D341Med (cell line): ENCODE data around the gene ZNF648.
A peak's percentile ranks its signal among the peaks of the same experiment; 100 is the strongest.
"Not testable (repeated sequence)": the region's sequence is repeated elsewhere in the genome, so short reads cannot be mapped to it uniquely, and the experiment has no call there.

Source experiments
- DNase-seq: peaks from one replicate; pipeline ENCODE4 v3.0.0; 2012; ENCODE audit warnings: low spot score

Gene ZNF648, protein sequence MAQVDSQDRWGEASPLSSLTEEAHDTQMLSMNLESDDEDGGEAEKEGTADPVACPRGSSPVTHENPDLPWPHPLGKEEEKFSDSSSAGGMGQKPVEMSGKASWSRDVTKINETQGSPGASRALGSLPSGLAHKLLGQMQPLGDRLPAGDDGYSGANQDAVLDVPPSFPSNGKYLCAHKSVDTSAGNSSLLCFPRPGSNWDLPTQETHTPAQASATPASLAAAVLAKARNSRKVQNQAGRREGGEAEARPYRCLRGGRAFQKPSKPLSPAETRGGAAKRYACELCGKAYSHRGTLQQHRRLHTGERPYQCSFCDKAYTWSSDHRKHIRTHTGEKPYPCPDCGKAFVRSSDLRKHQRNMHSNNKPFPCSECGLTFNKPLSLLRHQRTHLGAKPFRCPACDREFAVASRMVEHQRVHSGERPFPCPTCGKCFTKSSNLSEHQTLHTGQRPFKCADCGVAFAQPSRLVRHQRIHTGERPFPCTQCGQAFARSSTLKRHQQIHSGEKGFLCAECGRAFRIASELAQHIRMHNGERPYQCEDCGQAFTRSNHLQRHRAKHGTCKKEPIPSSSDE

DNA sequence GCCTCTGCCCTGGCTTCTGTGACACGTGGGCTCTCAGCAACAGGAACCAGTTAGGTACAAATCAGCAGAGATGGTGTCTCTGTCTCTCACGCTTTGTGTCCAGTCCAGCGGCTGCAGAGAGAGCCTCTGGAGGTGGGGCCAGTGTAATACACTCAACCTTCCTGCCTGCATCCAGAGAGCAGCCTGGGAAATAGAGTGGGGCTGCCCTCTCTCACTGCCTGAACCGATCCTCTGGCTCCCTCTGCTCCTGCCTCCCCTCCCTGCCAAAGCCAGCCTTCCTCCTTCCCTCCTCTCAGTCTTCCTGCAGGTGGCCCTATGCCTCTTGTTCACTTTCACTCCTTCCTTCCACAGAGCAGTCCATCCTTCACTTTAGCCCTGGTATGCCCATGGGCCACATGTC lies at the start of gene ZNF648:
Gene ZNF648, minus strand, starts transcription at position 119 of the 400 bp plus-strand sequence. CDS start 3,702 bp downstream, outside the sequence.
- DNase-seq: no peak

DNA sequence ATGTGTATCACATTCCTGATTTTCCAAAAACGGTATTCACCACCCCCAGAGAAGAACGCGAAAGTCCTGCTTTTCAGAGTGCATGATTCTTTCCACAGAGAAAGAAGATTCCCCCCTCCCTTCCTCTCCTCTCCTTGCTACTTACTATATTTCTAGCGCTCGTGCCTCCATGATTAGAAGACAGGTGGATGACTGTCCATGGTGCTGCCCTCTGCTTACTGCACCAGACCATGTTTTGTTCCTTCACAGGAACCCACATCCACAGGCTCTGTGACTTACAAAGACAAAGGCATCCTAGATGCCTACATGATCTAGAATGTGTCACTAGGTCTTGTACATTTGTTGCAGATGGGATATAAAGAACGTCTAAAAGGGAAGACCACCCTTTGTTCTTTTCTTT lies 49.1 kb upstream of the ZNF648 start:
- DNase-seq: no peak

- no peak for DNase-seq
These were observed 48.3 kb upstream of the ZNF648 start for GRCh38 chr1:182109771-182110170.

DNA sequence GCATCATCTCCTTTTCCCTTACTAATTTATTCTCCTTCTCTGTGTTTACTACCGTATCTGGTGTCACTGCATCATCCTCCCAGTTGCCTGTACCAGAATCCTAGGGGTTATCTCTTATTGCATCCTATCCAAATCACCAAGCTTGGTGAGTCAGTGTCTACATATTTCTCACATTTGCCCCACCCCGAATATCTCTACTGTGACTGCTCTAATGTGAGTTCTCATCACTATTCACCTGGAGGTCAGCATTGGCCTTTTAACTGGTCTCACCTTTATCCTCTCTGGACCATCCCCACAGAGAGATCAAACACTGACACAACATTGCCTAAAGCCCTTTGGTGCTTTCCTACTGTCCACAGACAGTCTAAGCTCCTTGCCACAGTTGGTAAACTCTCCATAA lies 45.7 kb upstream of the ZNF648 start:
- DNase-seq: no peak

GRCh38 chr1:182102043-182102416 lies 40.5 kb upstream of the ZNF648 start:
- no peak for DNase-seq

GRCh38 chr1:182101415-182102042 lies 40.0 kb upstream of the ZNF648 start:
- DNase-seq: no peak

DNA sequence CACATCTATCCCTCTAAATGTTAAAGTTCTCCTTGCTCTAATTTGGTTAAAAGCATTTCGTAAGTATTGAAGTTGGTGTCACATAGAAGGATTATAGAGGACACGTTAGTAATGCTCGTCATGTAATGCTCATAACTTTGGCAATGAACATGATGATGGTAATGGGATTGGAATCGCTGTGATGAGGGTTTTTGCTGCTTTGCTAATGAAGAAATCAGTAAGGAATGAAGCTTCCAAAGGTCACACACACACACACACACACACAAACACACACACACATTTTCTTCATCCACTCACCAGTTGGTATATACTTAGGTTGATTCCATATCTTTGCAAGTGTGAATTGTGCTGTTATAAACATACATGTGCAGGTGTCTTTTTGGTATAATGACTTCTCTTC lies 36.8 kb upstream of the ZNF648 start:
- DNase-seq: no peak

GRCh38 chr1:182095946-182096345 lies 34.4 kb upstream of the ZNF648 start:
- DNase-seq: no peak

DNA sequence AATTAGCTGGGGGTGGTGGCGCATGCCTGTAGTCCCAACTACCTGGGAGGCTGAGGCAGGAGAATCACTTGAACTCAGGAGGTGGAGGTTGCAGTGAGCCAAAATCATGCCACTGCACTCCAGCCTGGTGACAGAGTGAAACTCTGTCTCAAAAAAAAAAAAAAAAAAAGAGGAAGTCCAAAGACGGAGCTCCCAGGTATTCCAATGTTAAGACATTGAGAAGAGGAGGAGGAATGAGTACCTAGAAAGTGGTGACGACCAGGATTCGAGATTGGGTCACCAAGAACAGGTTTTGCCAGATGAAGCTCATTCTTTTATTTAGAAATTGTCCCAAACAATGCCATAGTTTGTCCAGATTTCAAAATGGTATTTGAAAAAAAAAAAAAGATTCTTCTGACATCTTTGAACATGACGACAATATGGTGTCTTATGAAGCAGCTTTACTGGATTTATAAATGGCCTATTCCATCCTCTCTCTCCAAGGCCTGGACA lies 33.0 kb upstream of the ZNF648 start:
- not testable (repeated sequence) for DNase-seq

GRCh38 chr1:182093781-182094180 lies 32.3 kb upstream of the ZNF648 start:
- no peak for DNase-seq

DNA sequence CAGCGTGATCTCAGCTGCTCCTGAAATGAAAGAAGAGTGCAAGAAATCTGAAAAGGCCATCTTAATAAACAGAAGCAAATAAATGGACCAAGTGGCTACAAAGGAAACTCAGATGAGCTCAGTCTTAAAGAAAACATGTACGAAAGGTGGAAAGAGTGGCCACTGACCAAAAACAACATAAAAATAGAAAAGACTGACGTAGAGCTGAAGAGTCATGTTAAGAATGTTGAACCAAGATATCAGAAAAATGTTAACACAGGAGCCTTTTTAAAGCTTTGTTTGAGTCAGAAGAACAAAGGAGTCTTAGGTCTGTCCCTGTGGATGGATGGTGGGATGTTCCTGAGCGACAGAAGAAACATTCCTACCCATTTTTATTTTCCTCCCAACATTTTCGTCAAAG lies 30.8 kb upstream of the ZNF648 start:
- DNase-seq: no peak

GRCh38 chr1:182091083-182091482 lies 29.6 kb upstream of the ZNF648 start:
- no peak for DNase-seq

DNA sequence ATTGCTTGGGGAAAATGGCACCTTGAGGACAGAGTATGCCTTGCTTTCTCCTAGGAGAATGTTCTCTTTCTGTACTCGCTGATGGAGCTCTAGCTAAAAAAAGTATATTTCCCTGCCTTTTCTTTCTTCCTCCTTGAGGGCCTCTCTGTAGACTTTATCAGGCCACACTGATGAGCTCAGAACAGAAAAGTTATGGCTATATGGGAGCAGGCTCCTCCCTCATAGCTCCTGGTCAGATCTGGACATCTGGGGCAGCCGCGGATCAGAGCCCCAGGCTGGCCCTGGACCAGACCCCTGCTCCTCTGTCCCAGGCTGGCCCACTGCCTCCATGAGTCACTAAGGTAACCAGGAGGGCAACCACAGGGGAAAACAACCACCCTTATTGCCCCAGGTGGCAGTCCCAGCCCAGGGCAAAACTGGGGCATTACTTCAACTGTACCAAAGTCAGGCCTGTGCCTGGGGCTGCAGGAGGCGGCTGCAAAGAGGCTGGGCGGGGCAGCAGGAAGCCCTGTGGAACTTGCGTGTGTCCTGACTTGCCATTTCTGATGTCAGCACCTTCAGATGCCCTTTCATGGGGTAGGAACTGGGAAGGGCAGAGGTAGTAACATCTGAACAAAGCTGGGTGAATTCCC lies 26.3 kb upstream of the ZNF648 start:
- no peak for DNase-seq

DNA sequence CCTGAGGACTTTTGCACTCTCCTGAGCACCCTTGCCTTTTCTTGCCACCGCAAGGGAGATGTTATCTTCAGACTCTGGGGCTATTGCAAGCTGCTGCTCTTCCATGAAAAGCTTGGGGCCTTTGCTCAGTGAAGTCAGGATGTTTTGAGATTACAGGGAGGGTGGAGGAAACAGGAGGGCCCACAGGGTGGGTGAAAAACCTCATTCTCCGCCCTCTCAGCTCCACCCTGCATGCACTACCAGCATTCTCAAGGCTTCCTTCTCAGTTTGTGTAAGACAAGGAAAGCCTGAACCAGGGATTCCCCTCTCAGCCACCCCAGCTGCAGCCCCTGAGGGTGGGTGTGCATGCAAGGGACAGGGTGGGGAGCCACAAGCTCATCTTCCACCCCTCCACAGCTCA lies 25.8 kb upstream of the ZNF648 start:
- no peak for DNase-seq

GRCh38 chr1:182086620-182087019 lies 25.1 kb upstream of the ZNF648 start:
- no peak for DNase-seq

DNA sequence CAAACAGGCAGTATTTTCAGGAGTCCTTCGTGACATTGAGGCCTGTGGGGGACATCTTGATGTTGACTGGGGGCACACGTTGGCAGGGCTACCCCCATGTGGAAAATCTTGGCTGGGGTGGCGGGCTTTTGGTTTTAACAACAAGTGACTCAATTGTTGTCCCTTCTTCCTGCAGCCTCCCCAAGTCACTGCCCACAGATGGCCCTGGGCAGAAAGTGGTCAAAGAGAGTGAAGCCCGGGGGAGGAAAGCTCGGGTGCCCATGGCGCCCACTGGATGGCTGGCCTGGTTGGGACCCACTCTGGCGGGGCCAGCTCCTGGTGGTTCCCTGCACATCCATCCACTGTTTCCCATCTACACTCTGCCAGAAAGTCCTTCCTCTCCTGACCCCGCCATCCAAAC lies 24.6 kb upstream of the ZNF648 start:
- DNase-seq: no peak

GRCh38 chr1:182085726-182086125 lies 24.2 kb upstream of the ZNF648 start:
- DNase-seq: no peak

DNA sequence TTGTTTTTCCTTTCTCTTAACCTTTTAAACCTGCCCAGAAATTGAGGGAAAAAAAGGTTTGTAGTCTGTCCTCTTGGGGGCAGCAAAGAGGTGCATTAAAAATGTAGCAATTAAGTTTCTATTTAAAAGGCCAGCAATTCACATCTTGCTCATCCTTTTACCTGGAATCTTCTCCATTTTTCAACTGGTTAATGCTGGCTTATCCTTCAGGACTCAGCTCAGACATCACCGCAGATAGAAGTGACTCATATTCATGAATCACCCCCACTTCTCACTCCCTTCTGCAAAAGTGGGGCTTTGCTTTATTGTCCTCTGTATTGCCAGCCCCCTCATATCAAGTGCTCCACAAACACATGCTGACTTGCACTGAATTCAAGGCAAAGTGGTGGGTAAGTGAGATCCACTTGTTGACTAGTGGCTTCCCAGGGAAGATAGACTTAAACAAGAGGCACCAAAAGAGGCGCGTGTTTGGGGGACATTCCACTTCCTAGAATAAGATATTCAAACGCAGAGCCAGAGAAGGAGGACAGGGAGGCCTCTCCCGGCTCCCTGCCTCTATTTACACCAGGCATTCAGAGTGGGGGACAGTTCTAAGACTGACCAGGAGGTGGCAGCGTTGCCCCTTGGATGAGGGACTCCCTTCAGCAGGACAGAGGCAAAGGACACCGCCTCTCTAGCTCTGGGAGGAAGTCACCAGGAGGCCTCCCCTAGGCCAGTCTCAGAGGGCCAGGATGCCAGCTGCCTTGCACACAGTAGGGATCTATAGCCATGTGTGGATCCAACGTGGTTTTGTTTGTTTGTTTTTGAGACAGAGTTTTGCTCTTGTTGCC lies 23.2 kb upstream of the ZNF648 start:
- DNase-seq: peak; percentile 86

GRCh38 chr1:182083851-182084486 lies 22.5 kb upstream of the ZNF648 start:
- no peak for DNase-seq

GRCh38 chr1:182080955-182081582 lies 19.6 kb upstream of the ZNF648 start:
- peak; percentile 67 for DNase-seq

DNA sequence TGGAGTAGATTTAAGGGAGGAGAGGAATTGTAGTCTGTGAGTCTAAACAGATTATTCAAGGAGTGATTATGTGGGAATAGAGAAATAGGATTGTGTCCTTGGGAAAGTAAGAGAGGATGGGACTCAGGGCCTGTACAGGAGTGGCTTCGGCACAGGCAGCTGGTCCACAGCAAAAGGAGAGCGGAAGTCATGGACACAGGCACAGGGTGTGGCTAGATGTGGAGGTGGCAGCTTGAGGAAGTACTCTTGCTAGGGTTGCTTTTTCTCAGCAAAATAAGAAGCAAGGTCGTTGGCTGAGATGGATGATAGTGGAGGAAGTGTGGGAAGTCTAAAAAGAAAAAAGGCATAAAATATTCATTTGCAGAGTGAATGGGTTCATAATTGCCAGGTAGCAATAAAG lies 18.5 kb upstream of the ZNF648 start:
- no peak for DNase-seq
